GM12878 (cell line): Measurements from ENCODE around the gene NAV3. TPM values are rescaled to one million over a fixed set of nuclear protein-coding genes. Genes with fewer than 3 reads are reported as not detected.

ENCODE experiments used
- ATAC-seq: fragments of 200-7000 bp; cut with Tn5 transposase; 3 replicates; pipeline ENCODE4 v1.9.1; 2020; ENCODE audit warnings: mild to moderate bottlenecking, moderate library complexity
- BruUV-seq: library from RNA; stranded (reverse); fragments of 400-500 nt; replicated peaks from 2 replicates; lab custom pipeline; 2021; lab: Mats Ljungman, UMichigan
- CTCF ChIA-PET: fragments of 300-600 bp; sonication (Branson Sonifier 250); formaldehyde crosslinking; extraction: SDS; loops from one replicate; lab custom pipeline; 2021; ENCODE audit warnings: inconsistent platforms; lab: Yijun Ruan, JAX
- POLR2A ChIA-PET: fragments of 350-600 bp; formaldehyde crosslinking; extraction: SDS; loops from one replicate; lab custom pipeline; 2021; ENCODE audit warnings: inconsistent platforms; lab: Charles Lee
- RAD21 ChIA-PET: fragments of 300-600 bp; sonication (Branson Sonifier 250); formaldehyde crosslinking; loops from one replicate; lab custom pipeline; 2023; ENCODE audit warnings: antibody characterized with exemption; ENCODE audit not compliant: unreplicated experiment; lab: Charles Lee
- SMC1A ChIA-PET: fragments of 300-600 bp; sonication (Branson Sonifier 250); formaldehyde crosslinking; loops from one replicate; lab custom pipeline; 2023; ENCODE audit not compliant: unreplicated experiment, uncharacterized antibody; lab: Charles Lee
- DNase-seq: peaks from one replicate; pipeline ENCODE4 v3.0.0-alpha.2; 2011; ENCODE audit warnings: low read depth, low spot score
- FAIRE-seq: peaks from 3 replicates; lab custom pipeline; 2011; peaks lifted over from hg19 to GRCh38; lab: Jason Lieb, UNC
- H2AFZ ChIP-seq: 2 replicates; pipeline ENCODE4 v1.6.0; 2011; ENCODE audit warnings: low read depth, low read length, control low read depth; ENCODE audit not compliant: control insufficient read depth
- H3K27ac ChIP-seq: 2 replicates; pipeline ENCODE4 v1.5.1; 2011; ENCODE audit warnings: control low read depth; ENCODE audit not compliant: control insufficient read depth, insufficient read depth
- H3K27me3 ChIP-seq, 2 experiments: replicated peaks in 1 of 2; 2 replicates each; pipeline versions ENCODE4 v1.6.0 to v1.6.1; 2011; ENCODE audit warnings: low read length in 1 of 2; ENCODE audit not compliant: control insufficient read depth in 2 of 2, insufficient read depth in 2 of 2
- H3K36me3 ChIP-seq, 2 experiments: 2 replicates each; pipeline ENCODE4 v1.5.1; 2011; ENCODE audit warnings: low read length in 1 of 2; ENCODE audit not compliant: control insufficient read depth in 2 of 2, insufficient read depth in 2 of 2
- H3K4me1 ChIP-seq: 2 replicates; pipeline ENCODE4 v1.6.1; 2011; ENCODE audit warnings: mild to moderate bottlenecking, low read length, moderate library complexity, mixed read lengths; ENCODE audit not compliant: control insufficient read depth, insufficient read depth
- H3K4me2 ChIP-seq: 2 replicates; pipeline ENCODE4 v1.6.0; 2011; ENCODE audit warnings: control low read depth; ENCODE audit not compliant: control insufficient read depth, insufficient read depth
- H3K4me3 ChIP-seq: fragments of 200-600 bp; sonication (generic); 2 replicates; pipeline ENCODE4 v1.5.1; 2016
- H3K79me2 ChIP-seq: 2 replicates; pipeline ENCODE4 v1.6.0; 2011; ENCODE audit warnings: low read length; ENCODE audit not compliant: control insufficient read depth, insufficient read depth
- H3K9ac ChIP-seq: 2 replicates; pipeline ENCODE4 v1.8.0; 2011; ENCODE audit warnings: low read length, control low read depth, mixed read lengths; ENCODE audit not compliant: control insufficient read depth, insufficient read depth
- H3K9me3 ChIP-seq: replicated peaks from 3 replicates; pipeline ENCODE4 v1.5.1; 2011; ENCODE audit warnings: mild to moderate bottlenecking, low read length; ENCODE audit not compliant: control insufficient read depth, insufficient read depth
- H4K20me1 ChIP-seq: 2 replicates; pipeline ENCODE4 v1.6.0; 2011; ENCODE audit not compliant: control insufficient read depth, insufficient read depth
- CBFB ChIP-seq: IDR thresholded peaks from 2 replicates; pipeline ENCODE4 v1.6.1; 2016; ENCODE audit warnings: antibody characterized with exemption, low read depth
- ZNF592 ChIP-seq: fragments of 450-650 bp; IDR thresholded peaks from 2 replicates; pipeline ENCODE4 v1.6.1; 2017; ENCODE audit warnings: mild to moderate bottlenecking, moderate library complexity
- WGBS: methylation state at CpG from one replicate; pipeline ENCODE4 v1.1.6; 2016; ENCODE audit warnings: low lambda C conversion rate; ENCODE audit not compliant: insufficient replicate concordance, insufficient coverage; ENCODE audit errors: missing lambda C conversion rate; 5-methylcytosine and 5-hydroxymethylcytosine counted together
- in situ Hi-C: fragments of 300-500 bp; cut with MboI; formaldehyde crosslinking; loops from 9 replicates; pipeline ENCODE4 v1.14.3; 2018; ENCODE audit warnings: mixed read lengths
- intact Hi-C: fragments of 100-400 bp; cut with micrococcal nuclease; formaldehyde crosslinking; loops from one replicate; pipeline ENCODE4 v1.14.2; 2022; ENCODE audit not compliant: unreplicated experiment
- polyA plus RNA-seq, 11 experiments: library from polyadenylated mRNA; depleted of rRNA in 4 of 11; unstranded in 6 of 11; stranded (reverse) in 5 of 11; fragments of >200 nt; fragmentation: Nextera tagmentation in 4 of 11; fragmentation: Illumina TruSeq in 1 of 11; extraction: Ambion mirVana in 4 of 11; extraction: Trizol in 1 of 11; gene quantifications; 1 replicate in 1 of 11; 2 replicates in 10 of 11; pipeline versions ENCODE4 v1.2.1 to v1.2.3, GENCODE V29; 2011 to 2016; ENCODE audit warnings: inconsistent platforms in 2 of 11, missing spikeins in 2 of 11, low read depth in 1 of 11
- total RNA-seq, 4 experiments: library from RNA; depleted of rRNA in 3 of 4; stranded (reverse); fragments of >200 nt in 3 of 4; fragmentation: Illumina TruSeq in 1 of 4; extraction: Trizol in 1 of 4; gene quantifications; 2 replicates each; pipeline versions ENCODE4 v1.2.1 to v1.2.3, GENCODE V29; 2013 to 2021

Gene NAV3
- total and polyA plus RNA-seq, 10 of the 15 experiments (the other 5 are each of a cell fraction or from before 2014, with no cell fraction given) = 0.05 to 0.51 (median 0.22) TPM; not detected in 1

DNA sequence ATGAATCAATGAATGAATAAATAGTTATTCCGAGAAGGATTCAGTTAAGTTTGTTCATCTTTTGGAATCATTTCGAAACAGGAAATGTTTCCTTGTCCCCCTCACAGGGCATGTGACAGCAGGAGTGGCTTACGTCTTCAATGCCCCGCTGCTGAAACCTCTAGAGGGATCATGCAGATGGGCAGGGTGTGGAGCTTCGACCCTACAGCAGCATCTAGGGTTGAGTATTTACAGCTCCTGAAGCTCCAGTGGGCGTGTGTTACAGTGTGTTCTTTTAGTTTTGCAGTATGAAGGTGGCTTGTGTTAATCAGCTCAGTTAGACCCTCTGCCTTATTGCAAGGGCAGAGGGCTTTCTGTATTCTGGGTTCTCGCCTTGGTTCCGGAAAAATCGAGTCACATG, 2.6 kb downstream of the NAV3 start:
- no peak for DNase-seq
- no peak for TF ChIP-seq CBFB
- no peak for TF ChIP-seq ZNF592
- TF ChIP-seq, all 136 proteins: peak for 0
- Histone ChIP-seq H3K4me3 (no peak overlapping the region), H2AFZ (no peak overlapping the region; the same call in 1 of the 2 replicates), H3K27me3 (no peaks in the 10 kb centered on the region), H3K4me1 (no peaks in the 10 kb centered on the region), H3K9me3 (no peaks in the 10 kb centered on the region), H3K9ac (no peak overlapping the region), H3K79me2 (no peaks in the 10 kb centered on the region), H4K20me1 (no peaks in the 10 kb centered on the region), H3K27ac (no peak overlapping the region), H3K36me3 (no peaks in the 10 kb centered on the region), H3K4me2 (no peak overlapping the region)
- ChIA-PET RAD21 (interaction anchor here (0.7 kb wide), 1 partner anchor 87 kb away, joined by 3 read pairs; no protein-coding TSS in a partner anchor), SMC1A (interaction anchor here (1.2 to 1.4 kb wide), 2 partner anchors 9 to 14 kb away, joined by 4 to 5 read pairs; no protein-coding TSS in a partner anchor), POLR2A (no interaction called here), CTCF (no interaction called here)
- ATAC-seq = peak; percentile 53; the same call in 2 of the 3 replicates
- in situ Hi-C loops (no loop called here), intact Hi-C loops (no loop called here)
- 16% methylated on average over 9 of the region's 9 CpGs for WGBS
- no peak for FAIRE-seq
- BruUV-seq = no TSS peak
